Dermis microvascular lymphatic vessel endothelial cell (primary cell): ENCODE data around the gene ARHGAP8. TPM values are rescaled to one million over a fixed set of nuclear protein-coding genes. Genes with fewer than 3 reads are reported as not detected.
"Not testable (repeated sequence)": the region's sequence is repeated elsewhere in the genome, so short reads cannot be mapped to it uniquely, and the experiment has no call there.

ENCODE experiments used
- DNase-seq, 2 donors: peaks; one replicate each; pipeline versions ENCODE4 v3.0.0 to v3.0.0-alpha.2; 2010; ENCODE audit warnings: low read depth in 2 of 2
- total RNA-seq: library from RNA; depleted of rRNA; stranded (reverse); fragments of >200 nt; gene quantifications from 2 replicates; pipeline ENCODE4 v1.2.1, GENCODE V29; 2014

Gene ARHGAP8
- total RNA-seq, 1 donor from 2014 or later = not detected

GRCh38 chr22:44739024-44739423 is 13.4 kb upstream of the ARHGAP8 start:
- no peak for DNase-seq

- not testable (repeated sequence) for DNase-seq
Observed at GRCh38 chr22:44739666-44740065, 12.7 kb upstream of the ARHGAP8 start.

- DNase-seq = no peak
Observed at GRCh38 chr22:44740307-44740706, 12.1 kb upstream of the ARHGAP8 start.

- no peak for DNase-seq
Observed at GRCh38 chr22:44741929-44742328, 10.4 kb upstream of the ARHGAP8 start.

GRCh38 chr22:44743247-44743646 is 9.1 kb upstream of the ARHGAP8 start:
- DNase-seq = no peak

GRCh38 chr22:44743804-44744211 is 8.6 kb upstream of the ARHGAP8 start:
- DNase-seq = no peak

GRCh38 chr22:44745853-44746789 is 6.3 kb upstream of the ARHGAP8 start:
- no peak for DNase-seq

- DNase-seq = not testable (repeated sequence)
Observed at GRCh38 chr22:44747784-44748127, 4.6 kb upstream of the ARHGAP8 start.

GRCh38 chr22:44748524-44748923 is 3.9 kb upstream of the ARHGAP8 start:
- no peak for DNase-seq

- DNase-seq = no peak
Observed at GRCh38 chr22:44750481-44750880, 1.9 kb upstream of the ARHGAP8 start.

- DNase-seq = no peak
Observed at GRCh38 chr22:44753189-44754042, 1.0 kb downstream of the ARHGAP8 start.

- DNase-seq = no peak
Observed at GRCh38 chr22:44754998-44755397, 2.6 kb downstream of the ARHGAP8 start.

- no peak for DNase-seq
Observed at GRCh38 chr22:44755417-44755816, 3.0 kb downstream of the ARHGAP8 start.

GRCh38 chr22:44755956-44756361 is 3.6 kb downstream of the ARHGAP8 start:
- DNase-seq = no peak

GRCh38 chr22:44758344-44758973 is 6.1 kb downstream of the ARHGAP8 start:
- DNase-seq = peak; percentile 20 to 22

GRCh38 chr22:44759001-44759400 is 6.6 kb downstream of the ARHGAP8 start:
- no peak for DNase-seq

GRCh38 chr22:44759430-44760310 is 7.3 kb downstream of the ARHGAP8 start:
- DNase-seq = no peak

- DNase-seq = no peak
Observed at GRCh38 chr22:44760476-44760875, 8.1 kb downstream of the ARHGAP8 start.

GRCh38 chr22:44761025-44761424 is 8.7 kb downstream of the ARHGAP8 start:
- DNase-seq = no peak

- no peak for DNase-seq
Observed at GRCh38 chr22:44764373-44764772, 12.0 kb downstream of the ARHGAP8 start.

- DNase-seq = no peak
Observed at GRCh38 chr22:44764974-44765373, 12.6 kb downstream of the ARHGAP8 start.
